Bone marrow (tissue), 2 donors: ENCODE results near the gene WNT3.
"Not testable (repeated sequence)": the region's sequence is repeated elsewhere in the genome, so short reads cannot be mapped to it uniquely, and the experiment has no call there.

Experiments
- DNase-seq, 2 donors: peaks; one replicate each; lab custom pipeline; 2025; lab: John Stamatoyannopoulos, UW

WNT3 gene

GRCh38 chr17:46812624-46813318 lies 5.7 kb downstream of the WNT3 start:
- DNase-seq: no peak

GRCh38 chr17:46811978-46812583 lies 6.4 kb downstream of the WNT3 start:
- no peak for DNase-seq

GRCh38 chr17:46810837-46811236 lies 7.7 kb downstream of the WNT3 start:
- no peak for DNase-seq

- DNase-seq: no peak
Measured at GRCh38 chr17:46809110-46809571, 9.4 kb downstream of the WNT3 start.

GRCh38 chr17:46805771-46806170 lies 12.7 kb downstream of the WNT3 start:
- no peak for DNase-seq

- no peak for DNase-seq
Measured at GRCh38 chr17:46803544-46803943, 14.9 kb downstream of the WNT3 start.

GRCh38 chr17:46802800-46803199 lies 15.7 kb downstream of the WNT3 start:
- DNase-seq: no peak

GRCh38 chr17:46800573-46800972 lies 17.9 kb downstream of the WNT3 start:
- no peak for DNase-seq

- no peak for DNase-seq
Measured at GRCh38 chr17:46796956-46797530, 21.4 kb downstream of the WNT3 start.

- no peak for DNase-seq
Measured at GRCh38 chr17:46796524-46796923, 22.0 kb downstream of the WNT3 start.

GRCh38 chr17:46796084-46796483 lies 22.4 kb downstream of the WNT3 start:
- no peak for DNase-seq

- DNase-seq: no peak
Measured at GRCh38 chr17:46795379-46795952, 23.0 kb downstream of the WNT3 start.

- no peak for DNase-seq
Measured at GRCh38 chr17:46794318-46794717, 24.2 kb downstream of the WNT3 start.

- no peak for DNase-seq
Measured at GRCh38 chr17:46793541-46793940, 25.0 kb downstream of the WNT3 start.

GRCh38 chr17:46793023-46793422 lies 25.5 kb downstream of the WNT3 start:
- not testable (repeated sequence) for DNase-seq

GRCh38 chr17:46792071-46792470 lies 26.4 kb downstream of the WNT3 start:
- DNase-seq: no peak

- no peak for DNase-seq
Measured at GRCh38 chr17:46791531-46791930, 27.0 kb downstream of the WNT3 start.

- DNase-seq: no peak
Measured at GRCh38 chr17:46790216-46790615, 28.3 kb downstream of the WNT3 start.

- no peak for DNase-seq
Measured at GRCh38 chr17:46789610-46790009, 28.9 kb downstream of the WNT3 start.

GRCh38 chr17:46788796-46789195 lies 29.7 kb downstream of the WNT3 start:
- no peak for DNase-seq

- DNase-seq: no peak
Measured at GRCh38 chr17:46788300-46788699, 30.2 kb downstream of the WNT3 start.

- DNase-seq: no peak
Measured at GRCh38 chr17:46787478-46787877, 31.0 kb downstream of the WNT3 start.

- no peak for DNase-seq
Measured at GRCh38 chr17:46785696-46786095, 32.8 kb downstream of the WNT3 start.
